ENCODE data around the gene DCLK3. TPM values are rescaled to one million over a fixed set of nuclear protein-coding genes. Genes with fewer than 3 reads are reported as not detected.

Gene DCLK3
- total RNA-seq, 1 donor from 2014 or later: not detected

DNA sequence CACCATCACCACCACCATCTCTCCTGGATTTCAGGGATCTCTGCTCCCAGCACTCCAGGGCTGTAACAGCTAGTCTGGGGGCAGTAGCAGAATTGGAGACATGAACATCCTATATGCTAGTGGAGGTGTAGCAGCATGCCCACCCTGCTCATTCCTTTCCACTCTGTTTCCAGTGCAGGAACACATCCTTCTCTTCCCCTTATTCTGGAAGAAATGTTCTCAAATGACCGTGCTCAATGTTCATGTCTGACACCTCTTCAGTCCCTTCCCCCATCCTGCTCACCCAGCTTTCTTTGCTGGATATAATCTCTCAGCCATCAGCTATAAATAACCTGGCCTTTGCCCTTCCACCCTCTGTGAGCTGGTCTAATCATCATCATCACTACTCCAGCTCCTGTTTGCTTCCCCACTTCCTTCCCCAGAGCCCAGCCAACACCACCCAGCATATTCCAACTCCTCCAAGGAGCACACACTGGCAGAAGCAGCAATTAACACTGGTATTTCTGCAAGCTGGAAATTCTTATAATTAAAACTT lies 31.1 kb downstream of the DCLK3 start:
- Mint-ChIP-seq H3K36me3 (ENCODE audit: unreplicated experiment) (no peaks in the 10 kb centered on the region), H3K27me3 (ENCODE audit: unreplicated experiment) (peaks cover 36% of the 10 kb centered on the region), H3K27ac (ENCODE audit: unreplicated experiment) (no peak overlapping the region), H3K4me3 (ENCODE audit: unreplicated experiment) (no peak overlapping the region), H3K4me1 (ENCODE audit: unreplicated experiment) (no peaks in the 10 kb centered on the region), H3K9me3 (ENCODE audit: unreplicated experiment) (no peaks in the 10 kb centered on the region)
- TF ChIP-seq, protein P1, sequence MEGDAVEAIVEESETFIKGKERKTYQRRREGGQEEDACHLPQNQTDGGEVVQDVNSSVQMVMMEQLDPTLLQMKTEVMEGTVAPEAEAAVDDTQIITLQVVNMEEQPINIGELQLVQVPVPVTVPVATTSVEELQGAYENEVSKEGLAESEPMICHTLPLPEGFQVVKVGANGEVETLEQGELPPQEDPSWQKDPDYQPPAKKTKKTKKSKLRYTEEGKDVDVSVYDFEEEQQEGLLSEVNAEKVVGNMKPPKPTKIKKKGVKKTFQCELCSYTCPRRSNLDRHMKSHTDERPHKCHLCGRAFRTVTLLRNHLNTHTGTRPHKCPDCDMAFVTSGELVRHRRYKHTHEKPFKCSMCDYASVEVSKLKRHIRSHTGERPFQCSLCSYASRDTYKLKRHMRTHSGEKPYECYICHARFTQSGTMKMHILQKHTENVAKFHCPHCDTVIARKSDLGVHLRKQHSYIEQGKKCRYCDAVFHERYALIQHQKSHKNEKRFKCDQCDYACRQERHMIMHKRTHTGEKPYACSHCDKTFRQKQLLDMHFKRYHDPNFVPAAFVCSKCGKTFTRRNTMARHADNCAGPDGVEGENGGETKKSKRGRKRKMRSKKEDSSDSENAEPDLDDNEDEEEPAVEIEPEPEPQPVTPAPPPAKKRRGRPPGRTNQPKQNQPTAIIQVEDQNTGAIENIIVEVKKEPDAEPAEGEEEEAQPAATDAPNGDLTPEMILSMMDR (IDR thresholded peaks at IDR 0.05): no peak
- DNase-seq (ENCODE audit: extremely low spot score, unreplicated experiment): no peak

DNA sequence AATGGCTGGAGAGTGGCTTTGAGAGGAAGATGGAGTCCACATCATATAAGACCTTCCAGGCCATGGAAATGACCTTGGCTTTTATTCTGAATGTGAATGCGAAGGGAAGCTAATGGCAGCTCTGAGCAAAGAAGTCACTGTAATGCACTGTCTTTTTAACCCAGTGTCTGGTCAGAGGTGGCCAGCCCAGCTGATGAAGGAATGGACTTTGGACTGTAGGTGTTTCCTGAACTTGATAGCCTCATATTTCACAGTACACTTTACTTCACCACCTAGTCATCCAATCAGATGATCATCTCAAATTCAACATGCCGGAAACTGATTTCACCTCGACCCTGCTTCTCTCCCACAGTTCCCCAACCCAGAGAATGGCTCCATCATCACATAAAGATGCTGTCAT lies 33.4 kb downstream of the DCLK3 start:
- no peak for DNase-seq (ENCODE audit: extremely low spot score, unreplicated experiment)
- TF ChIP-seq, protein P1 (IDR thresholded peaks at IDR 0.05): no peak
- H3K36me3 Mint-ChIP-seq (ENCODE audit: unreplicated experiment): no peaks in the 10 kb centered on the region
- no peak overlapping the region for H3K4me3 Mint-ChIP-seq (ENCODE audit: unreplicated experiment)
- H3K9me3 Mint-ChIP-seq (ENCODE audit: unreplicated experiment): no peaks in the 10 kb centered on the region
- H3K27ac Mint-ChIP-seq (ENCODE audit: unreplicated experiment): no peak overlapping the region
- H3K4me1 Mint-ChIP-seq (ENCODE audit: unreplicated experiment): no peaks in the 10 kb centered on the region
- H3K27me3 Mint-ChIP-seq (ENCODE audit: unreplicated experiment): peaks cover 44% of the 10 kb centered on the region

DNA sequence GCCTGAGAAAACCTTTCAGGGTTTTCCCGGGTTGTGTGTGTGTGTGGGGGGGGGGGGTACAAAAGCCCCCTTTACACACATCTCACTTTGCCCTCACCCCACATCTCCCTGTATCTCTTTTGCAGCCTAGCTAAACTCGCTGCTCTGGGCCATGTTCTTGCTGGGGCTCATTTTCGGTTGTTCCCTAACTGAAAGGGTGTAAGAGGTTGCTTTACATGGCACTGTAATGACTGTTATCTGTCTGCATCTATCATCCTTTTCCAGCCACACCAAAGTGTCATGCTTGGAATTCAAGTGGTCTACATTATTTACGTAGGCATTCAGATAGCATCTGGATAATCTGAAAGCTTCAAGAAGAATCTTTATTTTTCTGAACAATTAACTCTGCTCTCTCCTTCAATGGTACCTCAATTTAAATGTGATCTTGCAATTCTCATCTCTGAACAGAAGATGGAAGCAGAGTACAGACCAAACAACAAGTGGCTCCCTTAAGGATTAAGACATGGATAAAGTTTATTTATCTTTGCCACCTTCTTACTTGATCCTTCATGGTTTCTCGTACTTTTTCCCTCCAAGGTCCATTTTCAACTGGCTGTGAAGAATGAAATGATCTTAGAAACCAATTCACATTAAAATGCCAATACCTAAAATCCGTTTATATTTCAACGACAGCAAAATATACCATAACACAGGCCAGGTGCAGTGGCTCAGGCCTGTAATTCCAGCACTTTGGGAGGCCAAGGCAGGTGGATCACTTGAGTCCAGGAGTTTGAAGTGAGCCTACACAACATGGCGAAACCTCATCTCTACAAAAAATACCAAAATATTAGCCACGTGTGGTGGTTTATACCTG lies 34.9 kb downstream of the DCLK3 start:
- Mint-ChIP-seq H3K9me3 (ENCODE audit: unreplicated experiment) (no peaks in the 10 kb centered on the region), H3K27ac (ENCODE audit: unreplicated experiment) (no peak overlapping the region), H3K4me1 (ENCODE audit: unreplicated experiment) (no peaks in the 10 kb centered on the region), H3K27me3 (ENCODE audit: unreplicated experiment) (peaks cover 44% of the 10 kb centered on the region), H3K36me3 (ENCODE audit: unreplicated experiment) (no peaks in the 10 kb centered on the region), H3K4me3 (ENCODE audit: unreplicated experiment) (no peak overlapping the region)
- DNase-seq (ENCODE audit: extremely low spot score, unreplicated experiment): no peak
- TF ChIP-seq, protein P1 (IDR thresholded peaks at IDR 0.05): peak; percentile 81

DNA sequence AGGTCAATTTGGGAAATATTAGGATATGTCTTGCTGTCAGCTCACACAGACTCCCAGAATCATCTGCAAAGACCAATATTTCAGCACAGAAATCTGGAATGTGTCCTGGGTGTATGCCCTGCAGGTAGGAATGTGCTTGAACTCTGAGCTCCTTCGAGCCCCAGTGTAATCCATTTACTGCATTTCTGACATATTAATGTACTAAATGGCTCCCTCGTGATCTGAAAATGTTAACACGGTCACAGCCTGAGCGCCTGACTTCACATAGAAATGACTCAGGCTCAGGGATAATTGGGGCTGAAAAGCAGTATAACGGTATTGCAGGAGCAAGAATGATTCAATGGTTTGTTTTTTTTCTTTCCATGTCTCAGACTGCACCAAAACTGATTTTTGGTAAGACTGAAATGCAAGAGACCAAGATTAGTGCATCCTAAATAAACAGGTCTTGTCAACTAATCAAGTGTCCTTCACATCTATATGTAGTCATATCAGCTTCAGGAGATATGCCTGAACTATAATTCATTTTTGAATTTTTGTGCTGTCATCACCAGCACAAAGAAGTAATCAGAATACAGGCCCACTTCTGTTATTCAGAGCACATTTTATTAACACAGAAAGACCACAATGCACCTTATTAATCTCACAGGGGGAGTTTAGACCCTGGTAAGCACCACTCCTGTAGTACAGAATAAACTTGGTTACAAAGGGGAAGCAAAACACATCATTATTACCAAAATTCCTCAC lies 49.8 kb downstream of the DCLK3 start:
- TF ChIP-seq, protein P1 (IDR thresholded peaks at IDR 0.05): no peak
- H3K4me1 Mint-ChIP-seq (ENCODE audit: unreplicated experiment): no peaks in the 10 kb centered on the region
- no peak overlapping the region for H3K27ac Mint-ChIP-seq (ENCODE audit: unreplicated experiment)
- no peak overlapping the region for H3K4me3 Mint-ChIP-seq (ENCODE audit: unreplicated experiment)
- peaks cover 8% of the 10 kb centered on the region for H3K27me3 Mint-ChIP-seq (ENCODE audit: unreplicated experiment)
- no peaks in the 10 kb centered on the region for H3K9me3 Mint-ChIP-seq (ENCODE audit: unreplicated experiment)
- no peaks in the 10 kb centered on the region for H3K36me3 Mint-ChIP-seq (ENCODE audit: unreplicated experiment)
- DNase-seq (ENCODE audit: extremely low spot score, unreplicated experiment): no peak

DNA sequence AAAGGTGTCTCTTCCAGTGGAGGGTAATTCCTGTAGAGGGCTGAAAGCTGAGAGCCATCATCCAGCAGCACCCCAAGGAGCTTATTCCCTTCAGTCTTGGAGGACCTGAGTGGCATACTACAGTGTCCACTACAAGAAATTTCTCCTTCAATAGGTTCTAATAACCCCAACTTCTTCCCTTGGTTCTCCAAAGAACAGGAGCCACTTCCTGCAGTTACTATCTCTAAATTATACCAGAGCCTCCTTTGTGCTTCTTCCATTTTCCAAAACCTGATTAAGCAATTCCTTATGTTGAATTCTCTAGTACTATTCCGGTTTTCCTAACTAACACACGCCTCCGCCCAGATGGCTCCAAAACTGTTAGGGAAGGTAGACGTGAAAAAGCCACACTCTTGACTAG lies 50.4 kb downstream of the DCLK3 start:
- H3K4me1 Mint-ChIP-seq (ENCODE audit: unreplicated experiment): no peaks in the 10 kb centered on the region
- H3K36me3 Mint-ChIP-seq (ENCODE audit: unreplicated experiment): no peaks in the 10 kb centered on the region
- H3K9me3 Mint-ChIP-seq (ENCODE audit: unreplicated experiment): no peaks in the 10 kb centered on the region
- H3K27me3 Mint-ChIP-seq (ENCODE audit: unreplicated experiment): peaks cover 3% of the 10 kb centered on the region
- TF ChIP-seq, protein P1 (IDR thresholded peaks at IDR 0.05): no peak
- no peak overlapping the region for H3K4me3 Mint-ChIP-seq (ENCODE audit: unreplicated experiment)
- DNase-seq (ENCODE audit: extremely low spot score, unreplicated experiment): no peak
- no peak overlapping the region for H3K27ac Mint-ChIP-seq (ENCODE audit: unreplicated experiment)

Measured in osteocyte (in vitro differentiated cells).